ENCODE data around the gene VAV1.
"Not testable (repeated sequence)": the region's sequence is repeated elsewhere in the genome, so short reads cannot be mapped to it uniquely, and the experiment has no call there.

DNA sequence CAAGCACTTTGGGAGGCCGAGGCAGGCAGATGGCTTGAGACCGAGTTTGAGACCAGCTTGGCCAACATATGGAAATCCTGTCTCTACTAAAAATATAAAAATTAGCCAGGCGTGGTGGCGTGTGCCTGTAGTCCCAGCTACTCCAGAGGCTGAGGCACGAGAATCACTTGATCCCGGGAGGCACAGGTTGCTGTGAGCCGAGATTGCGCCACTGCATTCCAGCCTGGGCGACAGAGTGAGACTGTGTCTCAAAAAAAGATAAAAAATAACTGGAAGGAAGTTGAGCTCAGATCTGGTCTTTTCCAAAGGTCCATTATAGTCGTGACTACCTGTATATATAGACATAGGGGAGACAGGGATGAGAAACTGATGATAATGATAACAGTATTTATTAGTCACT lies 24.0 kb upstream of the VAV1 start:
- TF ChIP-seq, protein P1, sequence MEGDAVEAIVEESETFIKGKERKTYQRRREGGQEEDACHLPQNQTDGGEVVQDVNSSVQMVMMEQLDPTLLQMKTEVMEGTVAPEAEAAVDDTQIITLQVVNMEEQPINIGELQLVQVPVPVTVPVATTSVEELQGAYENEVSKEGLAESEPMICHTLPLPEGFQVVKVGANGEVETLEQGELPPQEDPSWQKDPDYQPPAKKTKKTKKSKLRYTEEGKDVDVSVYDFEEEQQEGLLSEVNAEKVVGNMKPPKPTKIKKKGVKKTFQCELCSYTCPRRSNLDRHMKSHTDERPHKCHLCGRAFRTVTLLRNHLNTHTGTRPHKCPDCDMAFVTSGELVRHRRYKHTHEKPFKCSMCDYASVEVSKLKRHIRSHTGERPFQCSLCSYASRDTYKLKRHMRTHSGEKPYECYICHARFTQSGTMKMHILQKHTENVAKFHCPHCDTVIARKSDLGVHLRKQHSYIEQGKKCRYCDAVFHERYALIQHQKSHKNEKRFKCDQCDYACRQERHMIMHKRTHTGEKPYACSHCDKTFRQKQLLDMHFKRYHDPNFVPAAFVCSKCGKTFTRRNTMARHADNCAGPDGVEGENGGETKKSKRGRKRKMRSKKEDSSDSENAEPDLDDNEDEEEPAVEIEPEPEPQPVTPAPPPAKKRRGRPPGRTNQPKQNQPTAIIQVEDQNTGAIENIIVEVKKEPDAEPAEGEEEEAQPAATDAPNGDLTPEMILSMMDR (conservative IDR thresholded peaks at IDR 0.05; ENCODE audit: low read depth, low read length): not testable (repeated sequence)
- TF ChIP-seq EZH2 (IDR thresholded peaks at IDR 0.05; ENCODE audit: low read length, unreplicated experiment); EZH2phosphoT487 (IDR thresholded peaks at IDR 0.05; ENCODE audit: borderline replicate concordance, low read length): not testable (repeated sequence)
